Body of pancreas (tissue), 4 donors: ENCODE results near the gene RCE1. TPM values are rescaled to one million over a fixed set of nuclear protein-coding genes. Genes with fewer than 3 reads are reported as not detected.
A peak's percentile ranks its signal among the peaks of the same experiment; 100 is the strongest.

Experiments used
- ATAC-seq: fragments of 150-250 bp; one replicate; pipeline ENCODE4 v1.9.1; 2016
- DNase-seq, 4 donors: peaks; one replicate each; pipeline ENCODE4 v3.0.0-alpha.2; 2019
- H3K27ac ChIP-seq, 4 donors: fragments of 200-600 bp; sonication (generic); 1 replicate in 3 of 4; 2 replicates in 1 of 4; pipeline versions ENCODE4 v1.5.1 to v1.6.1; 2016 to 2019; ENCODE audit warnings: mild to moderate bottlenecking in 1 of 4, mixed read lengths in 1 of 4, moderate library complexity in 1 of 4
- H3K27me3 ChIP-seq, 2 donors: fragments of 200-600 bp; sonication (generic); one replicate each; pipeline ENCODE4 v1.6.0; 2016; ENCODE audit warnings: mild to moderate bottlenecking in 1 of 2
- H3K36me3 ChIP-seq, 2 donors: fragments of 200-600 bp; sonication (generic); replicated peaks in 1 of 2; 2 replicates each; pipeline ENCODE4 v1.5.1; 2016; ENCODE audit warnings: low read depth in 2 of 2; ENCODE audit not compliant: insufficient read depth in 1 of 2
- H3K4me1 ChIP-seq: fragments of 200-600 bp; sonication (generic); one replicate; pipeline ENCODE4 v1.6.0; 2016
- H3K4me3 ChIP-seq, 2 donors: fragments of 200-600 bp; sonication (generic); 1 replicate in 1 of 2; 2 replicates in 1 of 2; pipeline ENCODE4 v1.5.1; 2016 to 2019
- H3K9me3 ChIP-seq, 3 donors: fragments of 200-600 bp; sonication (generic); 1 replicate in 2 of 3; 2 replicates in 1 of 3; pipeline ENCODE4 v1.5.1; 2016
- POLR2A ChIP-seq, 3 donors: fragments of 450-650 bp; IDR thresholded peaks; one replicate each; pipeline ENCODE4 v1.6.1; 2016; ENCODE audit warnings: antibody characterized with exemption in 3 of 3, mild to moderate bottlenecking in 2 of 3
- WGBS, 2 donors: methylation state at CpG; one replicate each; pipeline ENCODE4 v1.1.5; 2017; 5-methylcytosine and 5-hydroxymethylcytosine counted together
- intact Hi-C: fragments of 100-400 bp; cut with DNase I; formaldehyde crosslinking; loops from one replicate; pipeline ENCODE4 v1.15.1; 2023
- total RNA-seq, 2 donors: library from RNA; depleted of rRNA; stranded (reverse); fragments of >200 nt; gene quantifications; one replicate each; pipeline ENCODE4 v1.1.0, GENCODE V29; 2016
- TF ChIP-seq, protein P1 (sequence below), 7 experiments: fragments of 450-650 bp in 4 of 7; fragments of 200-600 bp in 3 of 7; sonication (generic) in 3 of 7; IDR thresholded peaks; one replicate each; pipeline ENCODE4 v1.5.1; 2016 to 2019; ENCODE audit warnings: antibody characterized with exemption in 7 of 7

The RCE1 gene
- total RNA-seq, 2 donors from 2014 or later = 14.3 to 18.8 TPM

- no peaks in the 10 kb centered on the region for H3K9me3 ChIP-seq
- DNase-seq (peak; percentile 59 to 73 (median 70)), ATAC-seq (peak; percentile 67)
- H3K36me3 ChIP-seq = no peaks in the 10 kb centered on the region
- H3K27ac ChIP-seq = peak overlapping the region in 2 of 4 donors; percentile 1 to 22
- TF ChIP-seq POLR2A (IDR thresholded peaks at IDR 0.05) = no peak
- TF ChIP-seq, protein P1, sequence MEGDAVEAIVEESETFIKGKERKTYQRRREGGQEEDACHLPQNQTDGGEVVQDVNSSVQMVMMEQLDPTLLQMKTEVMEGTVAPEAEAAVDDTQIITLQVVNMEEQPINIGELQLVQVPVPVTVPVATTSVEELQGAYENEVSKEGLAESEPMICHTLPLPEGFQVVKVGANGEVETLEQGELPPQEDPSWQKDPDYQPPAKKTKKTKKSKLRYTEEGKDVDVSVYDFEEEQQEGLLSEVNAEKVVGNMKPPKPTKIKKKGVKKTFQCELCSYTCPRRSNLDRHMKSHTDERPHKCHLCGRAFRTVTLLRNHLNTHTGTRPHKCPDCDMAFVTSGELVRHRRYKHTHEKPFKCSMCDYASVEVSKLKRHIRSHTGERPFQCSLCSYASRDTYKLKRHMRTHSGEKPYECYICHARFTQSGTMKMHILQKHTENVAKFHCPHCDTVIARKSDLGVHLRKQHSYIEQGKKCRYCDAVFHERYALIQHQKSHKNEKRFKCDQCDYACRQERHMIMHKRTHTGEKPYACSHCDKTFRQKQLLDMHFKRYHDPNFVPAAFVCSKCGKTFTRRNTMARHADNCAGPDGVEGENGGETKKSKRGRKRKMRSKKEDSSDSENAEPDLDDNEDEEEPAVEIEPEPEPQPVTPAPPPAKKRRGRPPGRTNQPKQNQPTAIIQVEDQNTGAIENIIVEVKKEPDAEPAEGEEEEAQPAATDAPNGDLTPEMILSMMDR (IDR thresholded peaks at IDR 0.05) = peak in 6 of 7 experiments; percentile 39 to 63 (median 60)
- intact Hi-C loops = no loop called here
- no peaks in the 10 kb centered on the region for H3K27me3 ChIP-seq
- H3K4me1 ChIP-seq = peaks cover 16% of the 10 kb centered on the region
- WGBS, 2 donors = 40 to 54% methylated on average over 18 to 29 of the region's 29 CpGs
- H3K4me3 ChIP-seq = no peak overlapping the region
These were observed 40.0 kb downstream of the RCE1 start for GRCh38 chr11:66883016-66883965.

DNA sequence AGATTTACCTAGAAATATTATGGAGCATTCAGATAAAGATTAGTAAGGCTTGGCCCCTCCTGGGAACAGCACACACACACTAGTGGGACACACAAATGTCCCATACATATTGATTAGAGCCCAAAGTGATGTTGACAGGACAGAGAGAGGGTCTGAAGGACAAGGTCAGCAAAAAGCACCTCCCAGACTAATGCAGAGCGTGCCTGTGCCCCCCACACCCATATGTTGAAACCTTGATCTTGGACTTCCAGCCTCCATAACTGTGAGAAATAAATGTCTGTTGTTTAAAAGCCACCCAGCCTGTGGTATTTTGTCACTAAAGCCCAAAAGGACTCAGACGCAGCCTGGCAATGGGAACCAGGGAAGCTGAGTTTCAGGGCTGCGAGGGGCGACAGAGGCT, 41.2 kb downstream of the RCE1 start:
- no peak for DNase-seq
- intact Hi-C loops = no loop called here

GRCh38 chr11:66885469-66885868, 42.2 kb downstream of the RCE1 start:
- ATAC-seq = no peak
- H3K4me1 ChIP-seq = peaks cover 15% of the 10 kb centered on the region
- H3K4me3 ChIP-seq = no peak overlapping the region
- H3K9me3 ChIP-seq = no peaks in the 10 kb centered on the region
- no peak for DNase-seq
- H3K27me3 ChIP-seq = no peaks in the 10 kb centered on the region
- intact Hi-C loops = no loop called here
- H3K36me3 ChIP-seq = no peaks in the 10 kb centered on the region
- H3K27ac ChIP-seq = no peak overlapping the region
- 84 to 85% methylated on average over 3 to 4 of the region's 4 CpGs for WGBS, 2 donors
- TF ChIP-seq POLR2A (IDR thresholded peaks at IDR 0.05) = no peak
- TF ChIP-seq, protein P1 (IDR thresholded peaks at IDR 0.05) = no peak

More for the DNA sequence above, 41.2 kb downstream of the RCE1 start:
- Histone ChIP-seq H3K9me3 (no peaks in the 10 kb centered on the region), H3K27ac (no peak overlapping the region), H3K4me3 (no peak overlapping the region), H3K4me1 (peaks cover 16% of the 10 kb centered on the region), H3K27me3 (no peaks in the 10 kb centered on the region), H3K36me3 (no peaks in the 10 kb centered on the region)
- TF ChIP-seq, protein P1 (IDR thresholded peaks at IDR 0.05) = no peak
- TF ChIP-seq POLR2A (IDR thresholded peaks at IDR 0.05) = no peak
- WGBS, 2 donors = 88 to 92% methylated on average over 4 of the region's 4 CpGs
- ATAC-seq = no peak

GRCh38 chr11:66885950-66886440, 42.8 kb downstream of the RCE1 start:
- DNase-seq = no peak
- Histone ChIP-seq H3K36me3 (no peaks in the 10 kb centered on the region), H3K27me3 (no peaks in the 10 kb centered on the region), H3K27ac (no peak overlapping the region), H3K4me3 (no peak overlapping the region), H3K4me1 (peaks cover 9% of the 10 kb centered on the region), H3K9me3 (no peaks in the 10 kb centered on the region)
- WGBS, 2 donors = 67 to 83% methylated on average over 11 of the region's 11 CpGs
- intact Hi-C loops = no loop called here
- ATAC-seq = no peak
- TF ChIP-seq, protein P1 (IDR thresholded peaks at IDR 0.05) = no peak
- no peak for TF ChIP-seq POLR2A (IDR thresholded peaks at IDR 0.05)
